ENCODE data around the gene GAS7.
"Not testable (repeated sequence)": the region's sequence is repeated elsewhere in the genome, so short reads cannot be mapped to it uniquely, and the experiment has no call there.

The GAS7 gene

GRCh38 chr17:10105513-10106001 is 92.8 kb downstream of the GAS7 start:
- DNase-seq = no peak

DNA sequence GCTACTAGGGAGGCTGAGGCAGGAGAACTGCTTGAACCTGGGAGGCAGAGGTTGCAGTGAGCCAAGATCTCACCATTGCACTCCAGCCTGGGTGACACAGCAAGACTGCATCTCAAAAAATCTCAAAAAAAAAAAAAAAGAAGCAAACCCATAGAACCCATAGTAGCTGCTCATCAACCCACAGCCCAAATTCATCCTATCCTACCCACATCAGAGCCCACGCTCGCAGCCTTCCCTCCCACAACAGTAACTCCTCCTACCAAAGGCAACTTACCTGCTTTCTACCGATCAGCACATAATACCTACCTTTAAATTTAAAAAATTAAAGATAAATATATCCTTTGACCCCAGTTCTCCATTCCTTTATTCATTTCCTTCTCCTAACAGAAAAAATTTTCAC is 94.7 kb downstream of the GAS7 start:
- DNase-seq = no peak

GRCh38 chr17:10102817-10103216 is 95.6 kb downstream of the GAS7 start:
- DNase-seq = no peak

DNA sequence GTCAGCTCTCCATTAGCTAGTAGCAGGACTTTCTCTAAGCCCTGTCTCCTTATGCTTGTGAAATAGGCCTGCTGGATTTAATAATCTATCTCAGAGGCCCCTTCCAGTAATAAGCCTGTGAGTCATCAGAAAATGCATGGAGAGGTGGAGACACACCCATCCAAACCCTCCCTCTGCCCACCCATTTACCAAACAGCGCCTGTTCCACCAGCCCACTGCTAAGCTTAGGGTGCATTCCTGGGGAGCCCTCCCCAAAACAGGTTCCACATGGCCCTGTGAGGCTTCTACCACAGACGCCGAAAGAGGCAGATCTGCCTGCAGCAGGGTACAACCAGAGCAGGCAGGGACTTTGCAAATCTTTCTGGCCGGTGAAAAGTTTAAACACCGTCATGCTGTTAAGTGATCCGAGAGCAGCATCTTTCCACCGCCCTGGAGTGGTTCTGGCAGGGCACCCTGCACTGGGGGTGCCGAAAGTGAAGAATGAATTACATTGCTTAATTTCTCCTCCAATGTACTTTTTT is 99.3 kb downstream of the GAS7 start:
- DNase-seq = no peak

- DNase-seq = no peak
Measured at GRCh38 chr17:10096596-10096995, 101.8 kb downstream of the GAS7 start.

DNA sequence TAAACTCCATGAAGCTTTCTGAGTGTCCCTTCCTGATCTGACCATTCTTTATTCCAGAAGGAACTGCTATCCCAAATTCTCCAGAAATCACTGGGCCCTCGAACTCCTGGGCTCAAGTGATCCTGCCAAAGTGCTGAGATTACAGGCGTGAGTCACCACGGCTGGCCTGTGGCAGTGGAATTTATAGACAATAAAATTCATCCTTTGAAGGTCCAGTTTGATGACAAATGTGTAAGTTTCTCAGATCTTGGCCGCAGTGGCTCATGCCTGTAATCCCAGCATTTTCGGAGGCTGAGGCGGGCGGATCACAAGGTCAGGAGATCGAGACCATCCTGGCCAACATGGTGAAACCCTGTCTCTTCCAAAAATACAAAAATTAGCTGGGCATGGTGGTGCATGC is 103.1 kb downstream of the GAS7 start:
- DNase-seq = not testable (repeated sequence)

DNA sequence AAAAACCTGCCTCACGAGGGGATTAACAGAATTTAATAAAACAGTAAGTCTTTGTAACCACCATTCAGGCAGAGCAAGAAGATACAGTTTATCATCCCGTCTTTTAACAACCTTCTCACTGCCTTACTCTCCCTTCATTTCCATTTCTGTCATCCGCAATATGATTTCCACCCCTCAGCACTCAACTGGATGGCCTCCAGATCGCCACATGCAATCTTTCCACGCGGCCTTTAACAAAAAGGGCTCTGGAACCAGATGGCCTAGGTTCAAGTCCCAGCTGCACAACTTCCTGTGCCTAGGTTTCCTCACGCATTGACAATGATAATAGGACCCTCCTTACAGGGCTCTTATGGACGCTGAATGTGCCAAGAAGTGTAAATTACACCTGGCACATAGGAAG is 103.6 kb downstream of the GAS7 start:
- DNase-seq = no peak

DNA sequence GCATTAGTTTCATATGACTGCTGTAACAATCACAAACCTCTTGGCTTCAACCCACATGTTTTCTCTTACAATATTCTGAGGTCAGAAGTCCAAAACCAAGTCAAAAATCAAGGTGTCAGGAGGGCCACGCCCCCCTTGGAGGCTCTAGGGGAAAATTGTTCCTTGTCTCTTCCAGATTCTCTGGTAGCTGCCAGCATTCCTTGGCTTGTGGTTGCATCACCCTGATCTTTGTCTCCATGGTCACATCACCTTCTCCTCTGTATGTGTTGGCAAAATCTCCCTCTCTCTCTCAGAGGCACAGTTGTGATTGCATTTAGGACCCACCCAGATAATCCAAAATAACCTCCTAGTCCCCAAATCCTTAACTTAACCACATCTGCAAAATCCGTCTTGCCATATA is 105.8 kb downstream of the GAS7 start:
- no peak for DNase-seq

- DNase-seq = no peak
Measured at GRCh38 chr17:10091046-10091445, 107.4 kb downstream of the GAS7 start.

DNA sequence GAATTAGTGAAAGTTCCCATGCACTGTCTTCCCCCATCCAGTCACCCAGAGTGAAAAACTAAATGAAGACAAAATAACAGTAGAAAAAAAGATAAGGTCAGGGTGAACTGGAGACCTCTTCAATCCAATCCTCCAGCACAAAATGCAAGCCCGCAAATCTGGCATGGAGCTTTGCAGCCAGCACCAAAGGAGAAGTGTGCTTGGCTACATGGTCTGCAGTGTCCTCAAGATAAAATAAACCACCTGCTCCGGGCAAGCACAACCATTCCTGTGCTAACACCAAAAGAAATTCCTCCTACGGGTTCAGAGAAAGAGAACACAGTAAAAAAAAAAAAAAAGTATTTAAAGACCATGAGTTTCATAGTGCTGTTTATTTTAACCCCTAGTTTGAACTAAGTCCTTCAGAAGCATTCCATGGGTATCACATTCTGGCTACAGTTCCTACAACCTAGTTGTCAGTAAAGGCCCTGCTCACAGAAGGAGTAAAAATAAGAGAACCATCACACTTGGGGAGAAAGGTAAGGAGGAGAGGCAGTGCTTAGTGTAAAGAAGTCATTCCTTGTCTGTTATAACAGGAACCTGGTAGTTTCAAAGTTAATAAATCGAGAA is 109.1 kb downstream of the GAS7 start:
- no peak for DNase-seq

GRCh38 chr17:10088444-10088843 is 110.0 kb downstream of the GAS7 start:
- DNase-seq = no peak

GRCh38 chr17:10087355-10087754 is 111.1 kb downstream of the GAS7 start:
- no peak for DNase-seq

DNA sequence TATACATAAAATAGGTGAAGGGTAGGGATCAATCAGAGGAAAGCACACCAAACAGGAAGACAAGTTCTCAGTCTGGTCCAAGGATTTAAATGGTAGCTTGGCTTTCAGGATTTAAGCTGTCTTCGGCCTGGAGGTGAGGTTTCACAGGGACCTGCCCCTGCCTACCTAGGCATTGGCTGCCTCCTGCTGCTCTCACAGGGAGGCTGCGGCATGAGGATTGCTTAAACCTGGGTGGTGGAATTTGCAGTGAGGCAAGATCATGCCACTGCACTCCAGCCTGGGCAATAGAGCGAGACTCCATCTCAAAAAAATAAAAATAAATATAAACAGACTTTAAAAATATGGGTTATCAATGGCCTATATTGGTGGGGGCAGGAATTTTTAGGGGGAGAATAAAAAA is 114.5 kb downstream of the GAS7 start:
- no peak for DNase-seq

GRCh38 chr17:10082795-10083194 is 115.6 kb downstream of the GAS7 start:
- no peak for DNase-seq

GRCh38 chr17:10081571-10082169 is 116.7 kb downstream of the GAS7 start:
- no peak for DNase-seq

GRCh38 chr17:10077561-10078299 is 120.7 kb downstream of the GAS7 start:
- DNase-seq = no peak

GRCh38 chr17:10075919-10076318 is 122.5 kb downstream of the GAS7 start:
- DNase-seq = no peak

GRCh38 chr17:10073941-10074340 is 124.5 kb downstream of the GAS7 start:
- DNase-seq = no peak

DNA sequence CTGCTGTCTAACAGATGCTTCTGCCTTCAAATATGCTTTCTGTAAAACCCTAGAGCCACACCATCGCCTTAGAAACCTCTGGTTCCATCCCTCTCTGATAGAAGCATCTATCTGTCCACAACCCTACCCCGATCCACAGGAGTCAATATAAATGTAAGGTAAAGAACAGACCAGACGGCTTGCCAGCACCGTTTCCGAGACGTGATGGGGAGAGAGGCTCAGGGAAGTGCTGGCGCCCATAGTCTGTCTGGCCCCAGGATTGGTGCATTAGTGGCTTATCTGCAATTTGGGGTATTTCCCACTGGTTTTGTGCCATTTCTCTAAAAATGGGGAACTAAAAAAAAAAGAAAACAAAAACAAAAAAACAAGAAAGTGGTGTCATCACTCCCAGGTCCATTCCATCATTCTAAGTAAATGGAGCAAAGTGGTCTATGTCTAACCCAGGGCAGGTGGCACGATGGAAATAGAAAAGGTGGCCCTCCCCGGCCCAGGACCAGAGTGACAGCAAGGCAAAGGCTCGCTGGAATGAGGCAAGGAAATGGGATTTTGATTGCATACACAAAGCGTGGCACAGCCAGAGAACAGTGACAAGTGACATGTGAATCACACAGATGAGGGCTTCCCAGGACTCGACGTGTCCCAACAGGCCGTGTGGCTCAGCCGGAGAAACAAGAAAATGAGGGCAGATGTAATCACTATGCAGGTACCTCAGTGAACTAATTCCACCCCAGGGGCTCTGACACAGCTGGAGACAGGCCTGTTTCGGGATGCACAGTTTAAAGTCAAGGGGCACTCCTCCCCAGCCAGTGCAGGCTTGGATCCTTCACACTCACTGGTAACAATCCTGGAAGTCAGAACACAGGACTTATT is 125.6 kb downstream of the GAS7 start:
- no peak for DNase-seq

- no peak for DNase-seq
Measured at GRCh38 chr17:10072086-10072485, 126.3 kb downstream of the GAS7 start.

DNA sequence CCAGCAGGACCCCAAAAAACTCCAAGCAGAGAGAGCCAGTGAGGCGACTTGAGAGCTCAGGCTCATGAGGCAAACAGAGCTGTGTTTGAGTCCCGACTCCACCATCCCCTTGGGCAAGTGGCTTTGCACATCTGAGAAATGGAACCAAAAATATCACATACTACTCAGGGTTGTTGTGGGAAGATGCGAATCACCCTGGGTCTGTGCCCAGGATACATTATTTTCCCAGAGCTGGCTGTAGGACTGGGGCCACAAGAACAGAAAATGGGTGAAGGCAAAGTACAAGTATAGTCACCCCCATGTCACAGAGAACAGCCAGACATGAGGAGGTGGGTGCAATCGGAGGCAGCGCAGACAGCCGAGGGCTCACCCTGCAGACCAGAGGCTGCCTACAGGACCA is 127.3 kb downstream of the GAS7 start:
- no peak for DNase-seq

GRCh38 chr17:10070690-10071089 is 127.7 kb downstream of the GAS7 start:
- DNase-seq = no peak

DNA sequence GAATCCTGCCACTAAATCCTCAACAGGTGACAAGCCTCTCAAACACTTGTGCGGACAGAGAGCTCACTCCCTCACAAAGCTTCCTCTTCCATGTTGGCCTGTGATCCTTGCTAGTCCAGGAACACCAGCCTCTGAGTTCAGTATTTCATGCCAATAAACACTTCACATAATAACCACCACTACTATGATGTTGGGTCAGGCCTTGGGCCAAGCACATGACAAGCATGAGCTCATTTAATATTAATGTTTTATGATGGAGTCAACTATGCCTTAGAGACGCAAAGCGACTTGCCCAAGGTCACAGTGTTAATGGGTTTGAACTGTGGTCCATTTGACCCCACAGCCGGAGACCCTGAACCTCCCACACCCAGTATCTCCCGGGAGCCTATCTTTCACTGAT is 129.1 kb downstream of the GAS7 start:
- DNase-seq = no peak

All from 8988T (cell line).